PC-3 (cell line): Measurements from ENCODE around the gene ATF6. TPM values are rescaled to one million over a fixed set of nuclear protein-coding genes. Genes with fewer than 3 reads are reported as not detected.

Experiments
- ATAC-seq: fragments of 200-7000 bp; cut with Tn5 transposase; 2 replicates; pipeline ENCODE4 v1.9.1; 2020; ENCODE audit warnings: mild to moderate bottlenecking, moderate library complexity
- BruUV-seq: library from RNA; stranded (reverse); fragments of 400-500 nt; replicated peaks from 2 replicates; lab custom pipeline; 2021; lab: Mats Ljungman, UMichigan
- CTCF ChIA-PET: fragments of 300-600 bp; sonication (Branson Sonifier 250); formaldehyde crosslinking; loops from one replicate; lab custom pipeline; 2022; ENCODE audit warnings: antibody characterized with exemption; lab: Charles Lee
- POLR2A ChIA-PET: fragments of 300-600 bp; sonication (Branson Sonifier 250); formaldehyde crosslinking; loops from one replicate; lab custom pipeline; 2022; ENCODE audit warnings: antibody characterized with exemption; ENCODE audit not compliant: unreplicated experiment; lab: Charles Lee
- DNase-seq: peaks from one replicate; pipeline ENCODE4 v3.0.0-alpha.2; 2015
- H2AFZ ChIP-seq: fragments of 300-600 bp; sonication (generic); 2 replicates; pipeline ENCODE4 v1.6.0; 2016; ENCODE audit warnings: antibody characterized with exemption, low read length
- H3F3A ChIP-seq: fragments of 300-600 bp; sonication (generic); one replicate; pipeline ENCODE4 v1.6.0; 2017; ENCODE audit warnings: antibody characterized with exemption, low read length, control low read depth, mild to moderate bottlenecking; ENCODE audit not compliant: unreplicated experiment
- H3K27ac ChIP-seq: fragments of 300-600 bp; sonication (generic); 2 replicates; pipeline ENCODE4 v1.5.1; 2016; ENCODE audit warnings: mild to moderate bottlenecking, low read length
- H3K27me3 ChIP-seq: fragments of 300-600 bp; sonication (generic); 2 replicates; pipeline ENCODE4 v1.6.1; 2016; ENCODE audit warnings: low read length, mixed read lengths
- H3K36me3 ChIP-seq: fragments of 300-600 bp; sonication (generic); 2 replicates; pipeline ENCODE4 v1.6.1; 2016; ENCODE audit warnings: low read depth, mixed run types, low read length, mixed read lengths
- H3K4me1 ChIP-seq: fragments of 300-600 bp; sonication (generic); 2 replicates; pipeline ENCODE4 v1.5.1; 2016; ENCODE audit warnings: low read length; ENCODE audit not compliant: insufficient read depth
- H3K4me2 ChIP-seq: fragments of 300-600 bp; sonication (generic); 2 replicates; pipeline ENCODE4 v1.6.0; 2016; ENCODE audit warnings: low read length
- H3K4me3 ChIP-seq: fragments of 300-600 bp; sonication (generic); 2 replicates; pipeline ENCODE4 v1.5.1; 2016; ENCODE audit warnings: mild to moderate bottlenecking, low read length, mixed read lengths
- H3K79me2 ChIP-seq: fragments of 300-600 bp; sonication (generic); 2 replicates; pipeline ENCODE4 v1.6.1; 2017; ENCODE audit warnings: low read length, mixed read lengths
- H3K9ac ChIP-seq: fragments of 300-600 bp; sonication (generic); 2 replicates; pipeline ENCODE4 v1.6.0; 2016; ENCODE audit warnings: mild to moderate bottlenecking, low read length
- H3K9me2 ChIP-seq: fragments of 300-600 bp; sonication (generic); replicated peaks from 2 replicates; pipeline ENCODE4 v1.6.1; 2016; ENCODE audit warnings: mixed run types, low read length, mixed read lengths
- H3K9me3 ChIP-seq: fragments of 300-600 bp; sonication (generic); 2 replicates; pipeline ENCODE4 v1.6.1; 2016; ENCODE audit warnings: low read length, mixed read lengths
- H4K20me1 ChIP-seq: fragments of 300-600 bp; sonication (generic); 2 replicates; pipeline ENCODE4 v1.6.1; 2016; ENCODE audit warnings: low read length, mixed read lengths
- CTCF ChIP-seq: fragments of 300-600 bp; sonication (generic); conservative IDR thresholded peaks from 2 replicates; pipeline ENCODE4 v1.5.1; 2017; ENCODE audit warnings: antibody characterized with exemption, low read depth, mild to moderate bottlenecking, low read length
- EZH2 ChIP-seq: fragments of 300-600 bp; sonication (generic); IDR thresholded peaks from one replicate; pipeline ENCODE4 v1.6.1; 2017; ENCODE audit warnings: antibody characterized with exemption, mild to moderate bottlenecking, low read length; ENCODE audit not compliant: unreplicated experiment
- EZH2phosphoT487 ChIP-seq: fragments of 300-600 bp; sonication (generic); IDR thresholded peaks from 2 replicates; pipeline ENCODE4 v1.6.1; 2018; ENCODE audit warnings: mild to moderate bottlenecking, antibody characterized with exemption, low read length, borderline replicate concordance
- intact Hi-C: fragments of 100-400 bp; cut with micrococcal nuclease; formaldehyde crosslinking; loops from 2 replicates; pipeline ENCODE4 v1.9.0; 2023
- total RNA-seq: library from RNA; depleted of rRNA; stranded (reverse); fragments of >200 nt; gene quantifications from 2 replicates; pipeline ENCODE4 v1.2.3, GENCODE V29; 2014

The ATF6 gene
- total RNA-seq, 1 experiment from 2014 or later = 19.7 TPM

- ATAC-seq = no peak
- Histone ChIP-seq H3K36me3 (0 out of 2 replicates have a peak, but pooled peaks cover 4% of the 10 kb centered on the region), H3F3A (no peaks in the 10 kb centered on the region), H3K4me3 (no peak overlapping the region), H4K20me1 (no peaks in the 10 kb centered on the region), H3K9me2 (no peaks in the 10 kb centered on the region), H3K9ac (no peak overlapping the region), H3K4me1 (peaks cover 25% of the 10 kb centered on the region), H3K27me3 (no peaks in the 10 kb centered on the region), H3K9me3 (no peaks in the 10 kb centered on the region), H3K27ac (no peak overlapping the region), H3K4me2 (no peak overlapping the region), H3K79me2 (no peaks in the 10 kb centered on the region), H2AFZ (no peak overlapping the region)
- DNase-seq = peak; percentile 22
- CTCF ChIA-PET = no interaction called here
- TF ChIP-seq EZH2 = no peak
- TF ChIP-seq EZH2phosphoT487 = no peak
- no peak for TF ChIP-seq CTCF
- POLR2A ChIA-PET = no interaction called here
- no TSS peak for BruUV-seq
- intact Hi-C loops = no loop called here
Measured at GRCh38 chr1:161958425-161958824, 192.3 kb downstream of the ATF6 start.

DNA sequence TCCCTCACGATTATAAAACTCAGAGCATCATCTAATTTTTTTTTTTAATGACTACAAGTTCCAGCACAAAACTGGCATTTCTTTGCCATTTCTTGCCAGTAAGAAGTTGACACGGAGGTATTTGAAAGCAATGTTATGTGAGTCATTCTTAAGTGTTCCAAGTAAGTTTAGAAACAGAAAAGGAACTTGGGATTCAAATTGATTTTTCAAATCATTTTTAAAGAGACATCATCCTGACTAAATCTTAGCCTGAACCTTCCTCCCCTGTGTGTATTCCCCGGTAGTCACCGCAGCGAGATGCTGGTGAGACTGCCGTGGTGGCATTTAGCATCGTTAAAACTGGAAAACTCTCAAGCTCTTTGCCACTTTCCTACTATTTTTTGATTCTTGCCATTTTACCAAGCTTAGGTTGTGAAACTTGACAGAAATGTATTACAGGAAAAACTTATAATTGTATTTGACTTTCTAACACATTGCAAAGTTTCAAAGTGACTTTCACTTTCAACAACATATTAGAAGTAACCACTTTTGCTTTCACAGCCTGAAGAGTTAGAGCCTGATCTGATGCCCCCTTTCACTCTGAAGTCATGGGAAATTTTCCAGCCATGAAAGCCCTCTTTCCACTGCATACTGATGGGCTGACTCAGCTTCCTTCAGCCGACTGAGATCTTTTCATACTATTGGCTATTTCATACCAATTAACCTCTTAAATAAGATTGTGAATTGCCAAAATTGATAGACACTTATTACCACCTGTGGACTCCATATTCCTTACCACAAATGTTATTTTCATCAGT is 196.2 kb downstream of the ATF6 start:
- Histone ChIP-seq H3K9ac (peak overlapping the region; percentile 50), H3K9me2 (no peaks in the 10 kb centered on the region), H3K4me3 (peak overlapping the region; percentile 65), H3K36me3 (0 out of 2 replicates have a peak, but pooled peaks cover 4% of the 10 kb centered on the region), H3K27ac (peak overlapping the region; percentile 81), H3K9me3 (no peaks in the 10 kb centered on the region), H3F3A (no peaks in the 10 kb centered on the region), H3K4me2 (peak overlapping the region; percentile 81), H3K79me2 (no peaks in the 10 kb centered on the region), H2AFZ (peak overlapping the region; percentile 56), H3K4me1 (peaks cover 27% of the 10 kb centered on the region), H3K27me3 (no peaks in the 10 kb centered on the region), H4K20me1 (no peaks in the 10 kb centered on the region)
- ATAC-seq = peak; percentile 86
- BruUV-seq = TSS peak; percentile 4
- POLR2A ChIA-PET = no interaction called here
- TF ChIP-seq EZH2 (no peak), CTCF (0 out of 2 replicates have a peak, but pooled peaks have one; percentile 16), EZH2phosphoT487 (no peak)
- intact Hi-C loops = loop anchor here (1.0 to 5.0 kb wide), 3 partner anchors 50 to 170 kb away; no protein-coding TSS in a partner anchor
- DNase-seq = peak; percentile 81
- CTCF ChIA-PET = interaction anchor here (0.6 to 0.9 kb wide), 2 partner anchors 57 to 62 kb away, joined by 3 to 5 read pairs; partner anchors contain the start of gene OLFML2B

DNA sequence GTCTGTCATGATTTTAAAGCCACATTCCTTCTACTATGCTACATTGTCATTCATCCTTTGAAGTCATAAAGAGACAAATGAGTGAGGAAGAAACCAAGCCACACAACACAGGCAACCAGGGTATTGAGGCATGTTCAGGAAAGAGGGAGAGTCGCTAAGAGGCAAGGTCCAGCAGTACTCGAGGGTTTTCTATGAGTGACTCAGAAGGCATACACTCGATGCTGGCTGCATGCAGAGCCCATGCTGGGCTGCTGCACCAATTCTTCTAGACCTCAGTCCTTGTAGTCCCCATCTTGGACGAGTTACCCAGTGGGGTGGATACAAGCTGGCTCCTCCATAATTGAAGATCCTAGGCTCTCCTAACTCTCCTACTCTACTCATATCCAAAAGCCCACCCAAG is 199.9 kb downstream of the ATF6 start:
- no peaks in the 10 kb centered on the region for H3F3A ChIP-seq
- intact Hi-C loops = no loop called here
- no peaks in the 10 kb centered on the region for H3K36me3 ChIP-seq
- H3K4me2 ChIP-seq = no peak overlapping the region
- no peaks in the 10 kb centered on the region for H3K9me2 ChIP-seq
- no peak overlapping the region for H3K9ac ChIP-seq
- ChIA-PET POLR2A (no interaction called here), CTCF (no interaction called here)
- H3K27ac ChIP-seq = no peak overlapping the region
- ATAC-seq = no peak
- peaks cover 26% of the 10 kb centered on the region for H3K4me1 ChIP-seq
- no peaks in the 10 kb centered on the region for H3K79me2 ChIP-seq
- no peaks in the 10 kb centered on the region for H3K9me3 ChIP-seq
- no peak overlapping the region for H2AFZ ChIP-seq
- DNase-seq = no peak
- BruUV-seq = no TSS peak
- no peak for TF ChIP-seq EZH2phosphoT487
- no peak for TF ChIP-seq EZH2
- no peak for TF ChIP-seq CTCF
- no peak overlapping the region for H3K4me3 ChIP-seq
- no peaks in the 10 kb centered on the region for H4K20me1 ChIP-seq
- no peaks in the 10 kb centered on the region for H3K27me3 ChIP-seq
